ENCODE results near the gene RPL41. TPM values are rescaled to one million over a fixed set of nuclear protein-coding genes. Genes with fewer than 3 reads are reported as not detected.
A peak's percentile ranks its signal among the peaks of the same experiment; 100 is the strongest.
"Not testable (repeated sequence)": the region's sequence is repeated elsewhere in the genome, so short reads cannot be mapped to it uniquely, and the experiment has no call there.

The RPL41 gene
- total RNA-seq, 4 donors from 2014 or later: 1,323 to 2,217 (median 1,977) TPM

DNA sequence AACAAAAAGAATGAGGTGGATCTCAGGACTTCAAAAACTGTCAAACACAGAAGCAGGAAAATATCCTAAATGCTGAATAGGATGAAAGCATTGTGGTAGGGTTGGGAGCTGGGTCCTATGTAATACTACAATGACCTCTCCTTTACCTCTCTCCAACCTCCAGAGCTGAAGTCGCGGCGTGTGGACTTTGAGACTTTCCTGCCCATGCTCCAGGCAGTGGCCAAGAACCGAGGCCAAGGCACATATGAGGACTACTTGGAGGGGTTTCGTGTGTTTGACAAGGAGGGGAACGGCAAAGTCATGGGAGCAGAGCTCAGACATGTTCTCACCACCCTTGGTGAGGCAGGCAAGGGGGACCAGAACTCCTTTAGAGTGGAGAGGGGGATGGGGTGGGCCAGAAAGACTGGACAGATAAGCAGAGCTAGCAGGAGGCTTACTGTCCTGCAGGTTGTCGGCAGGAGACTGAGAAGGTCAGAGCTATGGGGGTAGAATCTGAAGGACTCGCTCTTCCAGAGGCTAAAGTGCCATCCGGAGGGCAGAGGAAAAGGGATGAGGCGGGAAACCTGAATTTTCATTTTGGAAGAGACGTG is 38.9 kb downstream of the RPL41 start:
- in situ Hi-C loops (cut with MboI; ENCODE audit: low sequenced_read_pairs in 4 of 4): no loop called here
- TF ChIP-seq POLR2A (IDR thresholded peaks at IDR 0.05): no peak
- TF ChIP-seq, protein P1, sequence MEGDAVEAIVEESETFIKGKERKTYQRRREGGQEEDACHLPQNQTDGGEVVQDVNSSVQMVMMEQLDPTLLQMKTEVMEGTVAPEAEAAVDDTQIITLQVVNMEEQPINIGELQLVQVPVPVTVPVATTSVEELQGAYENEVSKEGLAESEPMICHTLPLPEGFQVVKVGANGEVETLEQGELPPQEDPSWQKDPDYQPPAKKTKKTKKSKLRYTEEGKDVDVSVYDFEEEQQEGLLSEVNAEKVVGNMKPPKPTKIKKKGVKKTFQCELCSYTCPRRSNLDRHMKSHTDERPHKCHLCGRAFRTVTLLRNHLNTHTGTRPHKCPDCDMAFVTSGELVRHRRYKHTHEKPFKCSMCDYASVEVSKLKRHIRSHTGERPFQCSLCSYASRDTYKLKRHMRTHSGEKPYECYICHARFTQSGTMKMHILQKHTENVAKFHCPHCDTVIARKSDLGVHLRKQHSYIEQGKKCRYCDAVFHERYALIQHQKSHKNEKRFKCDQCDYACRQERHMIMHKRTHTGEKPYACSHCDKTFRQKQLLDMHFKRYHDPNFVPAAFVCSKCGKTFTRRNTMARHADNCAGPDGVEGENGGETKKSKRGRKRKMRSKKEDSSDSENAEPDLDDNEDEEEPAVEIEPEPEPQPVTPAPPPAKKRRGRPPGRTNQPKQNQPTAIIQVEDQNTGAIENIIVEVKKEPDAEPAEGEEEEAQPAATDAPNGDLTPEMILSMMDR (IDR thresholded peaks at IDR 0.05 in 4 of 5, conservative IDR thresholded peaks at IDR 0.05 in 1 of 5): no peak
- H3K4me3 ChIP-seq: no peak overlapping the region
- peak overlapping the region in 3 of 4 donors; percentile 96 to 97 (median 96) for H3K27ac ChIP-seq
- ATAC-seq (no peak), DNase-seq (no peak)
- peaks cover 0 to 11% of the 10 kb centered on the region in 2 donors for H3K36me3 ChIP-seq
- intact Hi-C loops (cut with DNase I; ENCODE audit: low total_unique reads): no loop called here
- H3K9me3 ChIP-seq: no peaks in the 10 kb centered on the region
- no peaks in the 10 kb centered on the region for H3K27me3 ChIP-seq
- H3K4me1 ChIP-seq: peaks cover 37 to 53% of the 10 kb centered on the region in 2 donors

DNA sequence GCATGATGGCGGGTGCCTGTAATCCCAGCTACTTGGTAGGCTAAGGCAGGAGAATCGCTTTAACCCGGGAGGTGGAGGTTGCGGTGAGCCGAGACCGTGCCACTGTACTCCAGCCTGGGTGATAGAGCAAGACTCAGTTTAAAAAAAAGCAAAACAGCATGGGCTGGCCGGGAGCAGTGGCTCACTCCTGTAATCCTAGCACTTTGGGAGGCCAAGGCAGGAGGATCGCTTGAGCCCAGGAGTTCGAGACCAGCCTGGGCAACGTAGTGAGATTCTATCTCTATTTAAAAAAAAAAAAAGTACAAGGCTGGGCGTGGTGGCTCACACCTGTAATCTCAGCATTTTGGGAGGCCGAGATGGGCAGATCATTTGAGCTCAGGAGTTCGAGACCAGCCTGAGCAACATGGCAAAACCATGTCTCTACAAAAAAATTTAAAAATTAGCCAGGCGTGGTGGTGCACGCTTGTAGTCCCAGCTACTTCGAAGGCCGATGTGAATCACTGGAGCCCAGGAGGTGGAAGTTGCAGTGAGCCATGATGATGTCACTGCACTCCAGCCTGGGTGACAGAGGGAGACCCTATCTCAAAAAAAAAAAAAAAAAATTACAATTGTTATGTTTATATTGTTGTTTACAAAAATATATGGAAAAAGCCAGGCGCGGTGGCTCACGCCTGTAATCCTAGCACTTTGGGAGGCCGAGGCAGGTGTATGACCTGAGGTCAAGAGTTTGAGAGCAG is 40.2 kb downstream of the RPL41 start:
- H3K9me3 ChIP-seq; DNase-seq; in situ Hi-C loops (cut with MboI; ENCODE audit: low sequenced_read_pairs in 4 of 4); ATAC-seq; H3K27me3 ChIP-seq; intact Hi-C loops (cut with DNase I; ENCODE audit: low total_unique reads): not testable (repeated sequence)
- Histone ChIP-seq H3K27ac (peak overlapping the region; percentile 87 to 97 (median 96)), H3K4me3 (peak overlapping the region; percentile 68 to 93 (median 80)), H3K4me1 (peaks cover 39 to 54% of the 10 kb centered on the region in 2 donors), H3K36me3 (peaks cover 0 to 23% of the 10 kb centered on the region in 2 donors)

DNA sequence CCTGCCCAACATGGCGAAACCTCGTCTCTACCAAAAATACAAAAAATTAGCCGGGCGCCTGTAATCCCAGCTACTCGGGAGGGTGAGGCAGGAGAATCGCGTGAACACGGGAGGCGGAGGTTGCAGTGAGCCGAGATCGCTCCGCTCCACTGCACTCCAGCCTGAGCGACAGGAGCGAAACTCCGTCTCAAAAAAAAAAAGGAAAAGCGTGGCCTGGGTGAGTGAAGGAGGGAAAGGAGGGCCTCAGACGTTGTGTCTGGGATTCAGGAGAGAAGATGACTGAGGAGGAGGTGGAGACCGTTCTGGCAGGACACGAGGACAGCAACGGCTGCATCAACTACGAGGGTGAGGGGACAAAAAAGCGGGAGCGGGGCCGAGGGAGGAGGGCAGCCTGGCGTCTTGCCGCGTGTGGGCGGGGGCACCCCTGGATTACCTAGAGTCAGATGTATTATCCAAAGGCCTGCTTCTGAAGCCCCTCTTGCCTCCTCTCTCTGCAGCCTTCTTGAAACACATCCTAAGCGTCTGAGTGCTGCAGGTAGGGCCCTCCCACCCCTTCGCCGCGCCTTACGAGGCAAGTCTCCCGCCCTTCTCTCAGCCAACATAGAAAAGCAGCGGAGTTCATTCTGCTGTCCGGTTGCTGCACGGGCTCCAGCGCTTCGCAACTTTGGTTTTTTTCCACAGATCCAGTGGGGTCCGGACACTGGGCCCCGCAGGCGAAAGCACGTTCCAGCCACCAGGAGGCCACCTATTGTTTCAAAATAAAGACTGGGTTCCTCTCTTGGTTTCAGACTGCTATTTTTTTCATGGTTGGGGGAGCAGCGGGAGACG is 41.0 kb downstream of the RPL41 start:
- Histone ChIP-seq H3K27me3 (no peaks in the 10 kb centered on the region), H3K9me3 (no peaks in the 10 kb centered on the region), H3K27ac (peak overlapping the region; percentile 87 to 97 (median 96)), H3K4me3 (peak overlapping the region; percentile 68 to 93 (median 80)), H3K36me3 (peaks cover 0 to 31% of the 10 kb centered on the region in 2 donors), H3K4me1 (peaks cover 42 to 58% of the 10 kb centered on the region in 2 donors)
- ATAC-seq: peak; percentile 31 to 41
- TF ChIP-seq, protein P1 (IDR thresholded peaks at IDR 0.05 in 4 of 5, conservative IDR thresholded peaks at IDR 0.05 in 1 of 5): peak; percentile 65 to 74 (median 67)
- TF ChIP-seq POLR2A (IDR thresholded peaks at IDR 0.05): no peak
- in situ Hi-C loops (cut with MboI; ENCODE audit: low sequenced_read_pairs in 4 of 4) (no loop called here), intact Hi-C loops (cut with DNase I; ENCODE audit: low total_unique reads) (loop anchor here (1.0 to 2.0 kb wide), 5 partner anchors 31 to 479 kb away; partner anchors contain the start of genes SMARCC2 and ZC3H10)
- DNase-seq: peak; percentile 44 to 68

DNA sequence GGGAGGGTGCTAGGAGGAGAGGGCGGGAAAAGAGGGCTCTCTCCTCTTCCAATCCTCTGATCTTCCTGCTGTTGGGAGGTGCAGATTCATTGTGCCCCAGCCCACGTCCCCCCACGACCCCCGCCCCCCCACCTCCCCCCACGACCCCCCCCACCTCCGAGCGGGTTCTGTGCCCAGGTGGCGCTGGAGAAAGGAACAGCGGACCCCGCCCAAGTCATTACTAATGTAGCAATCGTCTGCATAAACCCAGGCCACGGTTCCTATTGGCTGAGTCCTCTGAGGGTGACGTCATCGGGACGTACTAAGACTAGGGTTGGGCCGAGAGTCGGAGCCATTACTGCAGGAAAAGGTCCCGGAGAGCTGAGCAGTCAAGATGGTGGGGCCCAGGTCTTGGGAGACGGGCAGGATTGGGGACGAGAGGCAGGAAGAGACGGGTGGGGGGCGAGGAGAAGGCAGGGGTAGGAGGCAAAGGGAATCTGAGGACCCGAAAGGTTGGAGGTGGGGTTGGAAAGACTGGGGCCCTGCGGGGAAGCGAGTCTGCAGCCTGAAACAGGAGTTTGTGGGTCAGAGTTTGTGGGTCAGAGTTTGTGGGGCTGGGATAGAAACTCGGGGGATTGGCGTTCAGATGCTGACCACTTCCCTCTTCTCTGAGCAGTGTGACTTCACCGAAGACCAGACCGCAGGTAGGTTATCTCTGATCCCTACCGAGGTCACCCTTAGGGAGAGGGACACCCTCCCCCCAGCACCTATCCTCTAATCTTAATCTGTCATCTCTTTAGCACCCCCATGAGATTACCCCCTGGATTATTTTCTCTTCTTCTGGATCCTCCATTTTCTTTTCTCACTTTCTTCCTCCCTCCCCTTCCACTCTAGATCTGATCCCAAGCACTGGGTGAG is 41.8 kb downstream of the RPL41 start, which contains the start of gene MYL6:
MYL6 (plus strand) TSS at position 331 of the 897 bp plus-strand sequence; CDS start at position 374, 43 bp downstream.
- Histone ChIP-seq H3K9me3 (no peaks in the 10 kb centered on the region), H3K27me3 (no peaks in the 10 kb centered on the region), H3K4me3 (peak within 1 kb of the TSS; percentile 68 to 93 (median 80)), H3K27ac (peak within 1 kb of the TSS; percentile 87 to 97 (median 96)), H3K36me3 (peaks cover 0 to 40% of the 10 kb centered on the region in 2 donors), H3K4me1 (peaks cover 35 to 51% of the 10 kb centered on the region in 2 donors)
- ATAC-seq: peak; percentile 90 to 94
- in situ Hi-C loops (cut with MboI; ENCODE audit: low sequenced_read_pairs in 4 of 4) (no loop called here), intact Hi-C loops (cut with DNase I; ENCODE audit: low total_unique reads) (loop anchor here (1.0 to 2.0 kb wide), 5 partner anchors 31 to 478 kb away; partner anchors contain the start of genes SMARCC2 and ZC3H10)
- TF ChIP-seq, protein P1 (IDR thresholded peaks at IDR 0.05 in 4 of 5, conservative IDR thresholded peaks at IDR 0.05 in 1 of 5): peak in 1 of 5 experiments; percentile 7
- TF ChIP-seq POLR2A (IDR thresholded peaks at IDR 0.05): peak; percentile 97 to 98
- peak; percentile 97 to 98 for DNase-seq

All from gastrocnemius medialis (tissue), 4 donors.